NB4 (cell line): ENCODE results near the gene CROCC.

Source experiments
- DNase-seq: peaks from one replicate; pipeline ENCODE4 v3.0.0; 2010; ENCODE audit warnings: low read depth
- H3K4me3 ChIP-seq: one replicate; pipeline ENCODE4 v1.5.1; 2011; ENCODE audit warnings: mild to moderate bottlenecking, low read depth, low read length, moderate library complexity
- CTCF ChIP-seq: IDR thresholded peaks from one replicate; pipeline ENCODE4 v1.5.1; 2012; ENCODE audit warnings: low read depth, low read length
- MYC ChIP-seq: IDR thresholded peaks from 2 replicates; pipeline ENCODE4 v1.6.1; 2011; ENCODE audit warnings: low read depth, low read length
- POLR2A ChIP-seq: IDR thresholded peaks from 2 replicates; pipeline ENCODE4 v1.6.1; 2011; ENCODE audit warnings: mild to moderate bottlenecking; ENCODE audit not compliant: insufficient read length; ENCODE audit errors: extremely low read depth
- TF ChIP-seq, protein P1 (sequence below): IDR thresholded peaks from 2 replicates; pipeline ENCODE4 v1.6.1; 2011; ENCODE audit warnings: low read depth, low read length

CROCC gene

DNA sequence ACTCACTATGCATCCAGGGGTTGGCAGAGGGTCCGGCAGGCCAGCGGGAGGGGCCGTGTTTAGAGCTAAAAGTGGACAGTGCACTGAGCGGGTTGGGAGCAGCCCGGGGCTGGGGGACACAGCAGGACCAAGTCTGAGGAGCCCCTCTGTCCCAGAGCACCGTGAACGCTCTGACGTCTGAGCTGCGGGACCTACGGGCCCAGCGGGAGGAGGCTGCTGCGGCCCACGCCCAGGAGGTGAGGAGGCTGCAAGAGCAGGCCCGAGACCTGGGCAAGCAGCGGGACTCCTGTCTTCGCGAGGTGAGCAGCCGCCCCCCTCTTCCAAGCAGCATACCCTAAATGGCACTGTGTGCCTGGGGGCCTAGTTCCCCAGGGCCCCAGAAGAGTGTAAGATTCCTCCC, 32.8 kb downstream of the CROCC start:
- TF ChIP-seq POLR2A (no peak), MYC (no peak), CTCF (no peak)
- TF ChIP-seq, protein P1, sequence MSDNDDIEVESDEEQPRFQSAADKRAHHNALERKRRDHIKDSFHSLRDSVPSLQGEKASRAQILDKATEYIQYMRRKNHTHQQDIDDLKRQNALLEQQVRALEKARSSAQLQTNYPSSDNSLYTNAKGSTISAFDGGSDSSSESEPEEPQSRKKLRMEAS, result no peak
- DNase-seq, result no peak
- H3K4me3 ChIP-seq, result no peak overlapping the region

DNA sequence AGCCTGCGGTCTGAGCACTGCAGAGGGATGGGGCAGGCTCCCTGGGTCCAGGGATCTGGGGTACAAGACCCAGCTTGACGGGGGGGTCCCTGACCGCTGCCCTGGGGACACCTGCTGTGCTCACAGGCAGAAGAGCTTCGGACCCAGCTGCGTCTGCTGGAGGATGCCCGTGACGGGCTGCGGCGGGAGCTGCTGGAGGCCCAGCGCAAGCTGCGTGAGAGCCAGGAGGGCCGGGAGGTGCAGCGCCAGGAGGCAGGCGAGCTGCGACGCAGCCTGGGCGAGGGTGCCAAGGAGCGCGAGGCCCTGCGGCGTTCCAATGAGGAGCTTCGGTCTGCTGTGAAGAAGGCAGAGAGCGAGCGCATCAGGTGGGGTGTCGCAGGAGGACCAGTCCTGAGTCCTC, 33.5 kb downstream of the CROCC start:
- TF ChIP-seq CTCF (no peak), MYC (no peak), POLR2A (no peak)
- TF ChIP-seq, protein P1, result no peak
- H3K4me3 ChIP-seq, result no peak overlapping the region
- no peak for DNase-seq

GRCh38 chr1:16956775-16957174, 35.0 kb downstream of the CROCC start:
- no peak for TF ChIP-seq POLR2A
- TF ChIP-seq CTCF, result no peak
- no peak for TF ChIP-seq MYC
- TF ChIP-seq, protein P1, result no peak
- no peak for DNase-seq
- no peak overlapping the region for H3K4me3 ChIP-seq

DNA sequence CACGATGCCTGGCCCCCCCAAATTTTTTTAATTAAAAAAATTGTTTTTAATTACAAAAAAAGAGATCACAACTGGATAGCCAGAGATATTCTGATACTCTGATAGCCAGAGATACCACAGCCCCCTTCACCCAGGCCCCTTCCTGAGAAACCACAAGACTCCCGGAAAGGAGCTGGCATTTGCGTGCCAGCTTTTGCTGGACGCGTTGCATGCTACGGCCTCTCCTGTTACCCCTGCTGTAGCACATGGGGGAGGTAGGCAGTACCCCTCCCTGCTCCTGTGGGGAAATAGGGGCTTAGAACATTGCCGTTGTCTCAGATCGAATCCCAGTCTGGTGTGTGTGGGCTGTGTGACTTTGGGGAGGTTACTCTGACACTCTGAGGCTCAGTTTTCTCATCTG, 36.0 kb downstream of the CROCC start:
- no peak overlapping the region for H3K4me3 ChIP-seq
- TF ChIP-seq CTCF, result no peak
- TF ChIP-seq, protein P1, result no peak
- no peak for DNase-seq

- no peak overlapping the region for H3K4me3 ChIP-seq
- no peak for DNase-seq
- TF ChIP-seq POLR2A (no peak), MYC (no peak), CTCF (no peak)
- TF ChIP-seq, protein P1, result no peak
Measured at GRCh38 chr1:16958475-16958874, 36.7 kb downstream of the CROCC start.

- peak; percentile 82 for DNase-seq
- no peak overlapping the region for H3K4me3 ChIP-seq
- TF ChIP-seq POLR2A, result no peak
- peak; percentile 59 for TF ChIP-seq CTCF
Measured at GRCh38 chr1:16960560-16961296, 39.0 kb downstream of the CROCC start.
